BE2C (cell line): Measurements from ENCODE around the gene POMT2.

Experiments
- DNase-seq: peaks from one replicate; pipeline ENCODE4 v3.0.0-alpha.2; 2020
- H3K27me3 ChIP-seq: fragments of 250-450 bp; sonication (Bioruptor Pico); 2 replicates; pipeline ENCODE4 v1.5.1; 2020; ENCODE audit warnings: mild to moderate bottlenecking
- H3K36me3 ChIP-seq: fragments of 250-450 bp; sonication (Bioruptor Pico); 2 replicates; pipeline ENCODE4 v1.5.1; 2020; ENCODE audit warnings: mild to moderate bottlenecking
- H3K4me1 ChIP-seq: fragments of 250-450 bp; sonication (Bioruptor Pico); 2 replicates; pipeline ENCODE4 v1.5.1; 2020
- H3K4me3 ChIP-seq: 2 replicates; pipeline ENCODE4 v1.5.1; 2011; ENCODE audit warnings: low read depth, low read length
- H3K9me3 ChIP-seq: fragments of 250-450 bp; sonication (Bioruptor Pico); 2 replicates; pipeline ENCODE4 v1.5.1; 2020
- TF ChIP-seq, protein P1 (sequence below): IDR thresholded peaks from 2 replicates; pipeline ENCODE4 v1.5.1; 2012; ENCODE audit warnings: mild to moderate bottlenecking, low read depth, low read length

The POMT2 gene

DNA sequence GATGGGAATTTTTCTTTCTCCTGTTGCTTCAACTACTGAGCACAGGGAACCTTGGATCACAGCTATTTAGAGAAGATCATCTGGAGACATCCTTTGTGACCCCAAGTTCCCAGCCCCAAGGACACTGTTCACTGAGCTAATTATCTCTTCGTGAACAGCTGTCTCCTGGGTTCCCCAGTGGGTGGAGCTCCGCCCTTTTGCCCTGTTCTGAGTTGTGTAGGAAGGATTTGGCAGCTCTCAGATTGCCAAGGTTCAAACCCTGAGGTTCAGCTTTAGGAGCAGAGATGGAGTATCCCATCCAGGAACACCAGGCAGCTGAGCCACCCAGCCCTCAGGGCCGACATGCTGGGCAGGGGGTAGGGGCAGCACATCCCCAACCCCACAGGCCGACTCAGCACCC lies 81.7 kb downstream of the POMT2 start:
- DNase-seq, result no peak
- TF ChIP-seq, protein P1, sequence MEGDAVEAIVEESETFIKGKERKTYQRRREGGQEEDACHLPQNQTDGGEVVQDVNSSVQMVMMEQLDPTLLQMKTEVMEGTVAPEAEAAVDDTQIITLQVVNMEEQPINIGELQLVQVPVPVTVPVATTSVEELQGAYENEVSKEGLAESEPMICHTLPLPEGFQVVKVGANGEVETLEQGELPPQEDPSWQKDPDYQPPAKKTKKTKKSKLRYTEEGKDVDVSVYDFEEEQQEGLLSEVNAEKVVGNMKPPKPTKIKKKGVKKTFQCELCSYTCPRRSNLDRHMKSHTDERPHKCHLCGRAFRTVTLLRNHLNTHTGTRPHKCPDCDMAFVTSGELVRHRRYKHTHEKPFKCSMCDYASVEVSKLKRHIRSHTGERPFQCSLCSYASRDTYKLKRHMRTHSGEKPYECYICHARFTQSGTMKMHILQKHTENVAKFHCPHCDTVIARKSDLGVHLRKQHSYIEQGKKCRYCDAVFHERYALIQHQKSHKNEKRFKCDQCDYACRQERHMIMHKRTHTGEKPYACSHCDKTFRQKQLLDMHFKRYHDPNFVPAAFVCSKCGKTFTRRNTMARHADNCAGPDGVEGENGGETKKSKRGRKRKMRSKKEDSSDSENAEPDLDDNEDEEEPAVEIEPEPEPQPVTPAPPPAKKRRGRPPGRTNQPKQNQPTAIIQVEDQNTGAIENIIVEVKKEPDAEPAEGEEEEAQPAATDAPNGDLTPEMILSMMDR, result no peak
- H3K27me3 ChIP-seq, result no peaks in the 10 kb centered on the region

DNA sequence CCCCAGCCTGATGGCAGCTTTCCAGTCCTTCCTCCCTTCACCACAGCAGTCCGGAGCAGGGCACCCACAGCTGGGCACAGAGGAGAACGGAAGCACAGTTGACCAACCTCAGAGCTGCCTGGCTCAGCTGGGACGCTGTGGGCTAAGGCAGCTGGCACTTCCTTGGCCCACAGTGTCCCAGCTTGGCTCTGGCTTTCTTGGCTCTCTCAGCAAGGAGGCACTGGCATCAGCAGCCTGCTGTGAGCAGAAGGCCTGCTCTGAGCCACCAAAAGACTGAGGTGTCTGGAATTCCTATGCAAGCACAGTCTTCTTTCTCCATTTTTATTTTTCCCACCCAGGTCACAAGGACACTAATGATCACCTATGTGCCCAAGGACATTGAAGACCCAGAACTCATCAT lies 82.3 kb downstream of the POMT2 start:
- TF ChIP-seq, protein P1, result no peak
- Histone ChIP-seq H3K4me1 (no peaks in the 10 kb centered on the region), H3K4me3 (no peak overlapping the region), H3K9me3 (no peaks in the 10 kb centered on the region; the same call in 1 of the 2 replicates), H3K27me3 (no peaks in the 10 kb centered on the region), H3K36me3 (no peaks in the 10 kb centered on the region)
- DNase-seq, result no peak

More for the DNA sequence above, 81.7 kb downstream of the POMT2 start:
- H3K36me3 ChIP-seq, result no peaks in the 10 kb centered on the region
- no peaks in the 10 kb centered on the region for H3K4me1 ChIP-seq
- H3K9me3 ChIP-seq, result no peaks in the 10 kb centered on the region; the same call in 1 of the 2 replicates
- no peak overlapping the region for H3K4me3 ChIP-seq

DNA sequence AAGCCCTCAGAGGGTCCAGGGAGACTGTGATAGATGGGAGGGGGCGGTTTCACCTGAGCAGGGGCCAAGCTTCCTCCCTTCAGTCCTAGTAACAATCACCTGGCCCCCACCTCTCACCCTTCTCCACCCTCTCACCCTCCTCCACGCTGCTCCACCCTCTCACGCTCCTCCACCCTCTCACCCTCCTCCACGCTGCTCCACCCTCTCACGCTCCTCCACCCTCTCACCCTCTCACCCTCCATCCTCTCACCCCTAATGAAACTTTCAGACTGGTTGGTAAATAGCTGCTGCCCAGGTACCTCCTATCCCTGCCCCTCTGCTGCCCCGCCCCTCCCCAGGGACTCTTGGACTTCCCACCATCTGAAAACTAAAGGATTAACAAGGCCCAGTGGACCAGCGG lies 83.9 kb downstream of the POMT2 start:
- Histone ChIP-seq H3K36me3 (peaks cover under 1% of the 10 kb centered on the region; the same call in 1 of the 2 replicates), H3K27me3 (no peaks in the 10 kb centered on the region), H3K4me3 (no peak overlapping the region), H3K4me1 (no peaks in the 10 kb centered on the region), H3K9me3 (no peaks in the 10 kb centered on the region; the same call in 1 of the 2 replicates)
- DNase-seq, result no peak
- TF ChIP-seq, protein P1, result no peak

DNA sequence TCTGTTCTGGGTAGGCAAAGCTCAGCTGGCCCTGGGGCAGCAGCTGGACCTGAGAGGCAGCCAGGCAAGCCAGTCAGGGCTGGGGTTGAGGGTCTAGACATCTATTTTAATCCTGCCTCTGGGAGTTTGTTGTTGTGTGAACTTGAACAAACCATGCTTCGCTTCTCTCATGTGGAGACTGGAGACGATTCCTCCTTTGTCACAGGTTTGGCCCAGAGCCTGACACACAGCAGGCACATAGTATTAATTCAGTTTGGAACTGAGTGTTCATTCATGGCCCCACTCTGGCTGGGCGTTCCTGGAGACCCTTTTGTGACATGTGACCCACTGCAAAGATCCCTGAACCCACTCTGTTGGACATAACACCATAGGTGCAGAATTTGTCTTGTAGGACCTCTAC lies 89.0 kb downstream of the POMT2 start:
- no peak for DNase-seq
- Histone ChIP-seq H3K27me3 (no peaks in the 10 kb centered on the region), H3K4me3 (no peak overlapping the region), H3K9me3 (no peaks in the 10 kb centered on the region), H3K4me1 (no peaks in the 10 kb centered on the region), H3K36me3 (peaks cover 4% of the 10 kb centered on the region; the same call in 1 of the 2 replicates)
- TF ChIP-seq, protein P1, result no peak

DNA sequence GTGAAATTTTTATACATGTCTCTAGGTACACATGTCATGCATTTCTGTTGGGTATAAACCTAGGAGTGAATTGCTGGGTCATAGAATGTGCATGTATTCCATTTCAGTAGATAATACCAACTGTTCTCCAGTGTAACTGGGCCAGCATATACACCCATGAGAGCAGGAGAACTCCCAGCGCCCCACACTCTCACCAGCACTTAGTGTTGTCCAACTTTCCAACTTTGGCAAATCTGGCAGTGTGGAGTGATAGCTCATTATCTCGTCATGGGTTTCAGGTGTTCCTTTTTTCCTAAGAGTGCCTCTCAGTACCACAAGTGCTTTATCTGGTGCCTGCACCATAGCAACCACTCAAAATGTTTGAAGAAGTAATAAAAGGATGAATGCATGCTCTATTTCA lies 89.8 kb downstream of the POMT2 start:
- Histone ChIP-seq H3K4me1 (no peaks in the 10 kb centered on the region), H3K36me3 (peaks cover 6% of the 10 kb centered on the region; the same call in 1 of the 2 replicates), H3K4me3 (no peak overlapping the region), H3K27me3 (no peaks in the 10 kb centered on the region), H3K9me3 (no peaks in the 10 kb centered on the region)
- DNase-seq, result no peak
- TF ChIP-seq, protein P1, result no peak

DNA sequence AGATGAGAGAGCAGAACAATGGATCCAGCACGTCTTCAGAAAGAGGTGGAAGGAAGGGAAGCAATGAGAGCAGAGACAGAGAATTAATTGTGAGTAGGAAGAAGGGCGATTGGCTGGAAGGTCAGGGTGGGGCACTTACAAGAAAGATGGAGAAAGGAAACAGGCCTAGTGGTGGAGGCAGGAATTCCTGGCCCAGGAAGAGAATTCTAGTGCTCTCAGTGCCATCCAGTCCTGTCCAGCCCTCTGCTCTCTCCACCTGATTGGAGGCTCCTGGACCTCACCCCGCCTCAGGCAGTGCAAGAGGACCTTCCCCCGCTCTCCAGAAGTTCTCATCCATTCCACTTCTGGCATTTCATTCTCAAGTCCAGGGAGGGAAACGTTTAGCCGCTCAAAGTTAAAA lies 92.6 kb downstream of the POMT2 start:
- TF ChIP-seq, protein P1, result no peak
- no peak for DNase-seq
- H3K9me3 ChIP-seq, result no peaks in the 10 kb centered on the region
- H3K36me3 ChIP-seq, result peaks cover 6% of the 10 kb centered on the region; the same call in 1 of the 2 replicates
- no peaks in the 10 kb centered on the region for H3K4me1 ChIP-seq
- H3K4me3 ChIP-seq, result no peak overlapping the region
- H3K27me3 ChIP-seq, result no peaks in the 10 kb centered on the region
